ENCODE data around the gene CAPN10.

GRCh38 chr2:240601831-240602160 lies 15.3 kb downstream of the CAPN10 start:
- TF ChIP-seq, protein P1, sequence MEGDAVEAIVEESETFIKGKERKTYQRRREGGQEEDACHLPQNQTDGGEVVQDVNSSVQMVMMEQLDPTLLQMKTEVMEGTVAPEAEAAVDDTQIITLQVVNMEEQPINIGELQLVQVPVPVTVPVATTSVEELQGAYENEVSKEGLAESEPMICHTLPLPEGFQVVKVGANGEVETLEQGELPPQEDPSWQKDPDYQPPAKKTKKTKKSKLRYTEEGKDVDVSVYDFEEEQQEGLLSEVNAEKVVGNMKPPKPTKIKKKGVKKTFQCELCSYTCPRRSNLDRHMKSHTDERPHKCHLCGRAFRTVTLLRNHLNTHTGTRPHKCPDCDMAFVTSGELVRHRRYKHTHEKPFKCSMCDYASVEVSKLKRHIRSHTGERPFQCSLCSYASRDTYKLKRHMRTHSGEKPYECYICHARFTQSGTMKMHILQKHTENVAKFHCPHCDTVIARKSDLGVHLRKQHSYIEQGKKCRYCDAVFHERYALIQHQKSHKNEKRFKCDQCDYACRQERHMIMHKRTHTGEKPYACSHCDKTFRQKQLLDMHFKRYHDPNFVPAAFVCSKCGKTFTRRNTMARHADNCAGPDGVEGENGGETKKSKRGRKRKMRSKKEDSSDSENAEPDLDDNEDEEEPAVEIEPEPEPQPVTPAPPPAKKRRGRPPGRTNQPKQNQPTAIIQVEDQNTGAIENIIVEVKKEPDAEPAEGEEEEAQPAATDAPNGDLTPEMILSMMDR (IDR thresholded peaks at IDR 0.05) = no peak
- no peak for TF ChIP-seq POLR2A (IDR thresholded peaks at IDR 0.05)
- TF ChIP-seq POLR2AphosphoS5 (IDR thresholded peaks at IDR 0.05) = no peak
- TF ChIP-seq EP300 (IDR thresholded peaks at IDR 0.05; ENCODE audit: low read depth) = no peak
